ENCODE measurements around the gene POLR3E. TPM values are rescaled to one million over a fixed set of nuclear protein-coding genes. Genes with fewer than 3 reads are reported as not detected.

POLR3E gene
- total and polyA plus RNA-seq, 4 donors, result 16.0 to 42.9 (median 18.3) TPM

DNA sequence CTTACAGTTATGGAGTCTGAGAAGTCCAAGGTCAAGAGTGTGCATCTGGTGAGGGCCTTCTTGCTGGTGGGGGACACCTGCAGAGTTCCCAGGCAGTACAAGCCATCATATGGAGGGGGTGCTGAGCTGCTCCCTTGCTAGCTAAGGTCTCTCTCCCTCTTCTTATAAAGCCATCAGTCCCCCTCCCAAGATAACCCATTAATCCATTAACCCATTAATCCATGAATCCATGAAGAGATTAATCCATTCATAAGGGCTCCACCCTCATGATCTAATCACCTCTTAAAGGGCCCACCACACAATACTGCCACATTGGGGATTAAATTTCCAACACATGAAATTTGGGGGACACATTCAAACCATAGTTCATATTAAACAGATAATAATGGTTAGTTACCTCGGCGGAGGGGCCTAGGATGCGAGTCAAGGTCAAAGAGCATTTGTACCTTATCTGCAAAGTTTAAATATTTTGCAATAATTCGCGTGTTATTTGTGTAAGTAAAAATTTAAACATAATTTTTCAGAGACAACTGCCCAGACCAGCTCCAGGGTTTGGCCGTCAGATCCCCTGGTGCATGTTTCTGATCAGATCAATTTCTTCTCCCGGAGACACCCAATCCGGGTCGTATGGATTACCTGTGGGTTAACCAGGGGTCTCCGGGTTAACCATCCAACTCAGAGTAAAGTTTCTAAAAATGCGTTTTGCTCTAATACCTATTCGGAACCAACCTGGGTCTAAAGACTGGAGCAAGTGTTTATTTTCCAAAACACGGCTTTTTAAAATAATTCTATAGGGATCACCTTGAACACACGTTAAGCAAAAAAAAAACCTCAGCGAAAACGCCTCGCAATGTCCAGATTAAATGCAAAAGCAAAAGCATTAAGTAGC is 740 bp upstream of the POLR3E start:
- Histone ChIP-seq H3K4me3 (ENCODE audit: low read depth in 1 of 3, low read length in 3 of 3) (peak overlapping the region; percentile 56 to 77 (median 71)), H3K27me3 (ENCODE audit: control insufficient read depth in 4 of 4, insufficient read depth in 4 of 4, low read length in 3 of 4) (no peaks in the 10 kb centered on the region), H3K27ac (ENCODE audit: low read depth in 1 of 2, low read length in 2 of 2) (peak overlapping the region in 1 of 2 donors; percentile 43), H3K9me3 (ENCODE audit: control insufficient read depth in 4 of 4, low read length in 3 of 4) (no peaks in the 10 kb centered on the region), H3K36me3 (ENCODE audit: control insufficient read depth in 4 of 4, insufficient read depth in 3 of 4, low read depth in 1 of 4, low read length in 3 of 4) (no peaks in the 10 kb centered on the region), H3K4me1 (ENCODE audit: control insufficient read depth in 4 of 4, insufficient read depth in 4 of 4, low read length in 3 of 4) (peaks cover 2 to 18% (median 11%) of the 10 kb centered on the region in 4 donors), H3K9ac (ENCODE audit: low read depth in 1 of 2, low read length in 2 of 2) (peak overlapping the region; percentile 70 to 96)
- TF ChIP-seq YY1 (IDR thresholded peaks at IDR 0.05), result no peak
- TF ChIP-seq RAD21 (IDR thresholded peaks at IDR 0.05), result no peak
- TF ChIP-seq TAF1 (conservative IDR thresholded peaks at IDR 0.05), result no peak
- peak in 1 of 2 donors; percentile 58 for TF ChIP-seq EGR1 (IDR thresholded peaks at IDR 0.05; ENCODE audit: low read depth in 2 of 2)
- TF ChIP-seq NR2F2 (IDR thresholded peaks at IDR 0.05), result no peak
- TF ChIP-seq FOXA2 (IDR thresholded peaks at IDR 0.05), result no peak
- TF ChIP-seq, protein P1, sequence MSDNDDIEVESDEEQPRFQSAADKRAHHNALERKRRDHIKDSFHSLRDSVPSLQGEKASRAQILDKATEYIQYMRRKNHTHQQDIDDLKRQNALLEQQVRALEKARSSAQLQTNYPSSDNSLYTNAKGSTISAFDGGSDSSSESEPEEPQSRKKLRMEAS (IDR thresholded peaks at IDR 0.05), result no peak
- no peak for DNase-seq (ENCODE audit: low spot score)
- 2% methylated on average over 17 of the region's 17 CpGs for WGBS

DNA sequence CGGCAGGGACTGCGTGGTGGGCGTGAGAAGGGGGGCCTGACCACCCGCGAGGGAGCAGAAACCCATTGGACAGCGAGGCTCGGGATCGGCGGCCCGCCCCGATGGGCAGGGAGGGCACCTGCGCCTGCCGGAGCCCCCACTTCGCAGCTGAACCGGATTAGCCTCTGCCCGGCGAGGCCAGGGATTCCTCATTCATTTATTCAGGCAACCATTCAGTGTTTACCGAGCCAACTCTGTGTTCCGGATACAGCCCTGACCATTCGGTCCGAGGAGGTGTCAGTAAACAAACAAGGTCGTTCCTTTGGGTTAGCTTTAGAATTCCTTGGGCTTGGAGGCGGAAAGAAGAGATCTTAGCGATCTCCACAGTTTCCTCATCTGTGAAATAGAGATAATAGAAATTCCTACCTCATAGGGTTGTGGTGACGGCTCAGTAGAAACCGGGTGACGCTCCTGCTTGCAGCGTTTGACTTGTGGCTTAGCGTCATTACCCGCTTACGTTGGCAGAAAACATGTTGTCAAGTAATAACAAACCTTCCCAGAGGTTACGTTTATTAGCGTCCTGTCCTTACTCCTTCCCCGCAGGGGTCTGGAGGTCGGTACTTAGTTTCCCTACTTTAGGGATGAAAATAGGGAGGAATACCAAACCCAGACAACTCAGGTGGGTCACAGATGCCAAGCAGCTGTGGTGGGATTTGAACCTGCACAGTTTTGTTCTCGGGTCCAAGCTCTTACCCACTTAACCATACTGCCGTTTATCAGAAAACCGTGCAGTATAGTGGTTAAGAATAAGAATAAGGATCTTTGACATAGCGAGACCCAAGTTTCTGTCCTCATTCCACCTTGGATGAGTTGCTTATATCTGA is 893 bp downstream of the POLR3E start:
- TF ChIP-seq NR2F2 (IDR thresholded peaks at IDR 0.05), result peak; percentile 86
- TF ChIP-seq YY1 (IDR thresholded peaks at IDR 0.05), result no peak
- TF ChIP-seq RXRA (IDR thresholded peaks at IDR 0.05), result peak; percentile 56 to 81
- TF ChIP-seq, protein P2, sequence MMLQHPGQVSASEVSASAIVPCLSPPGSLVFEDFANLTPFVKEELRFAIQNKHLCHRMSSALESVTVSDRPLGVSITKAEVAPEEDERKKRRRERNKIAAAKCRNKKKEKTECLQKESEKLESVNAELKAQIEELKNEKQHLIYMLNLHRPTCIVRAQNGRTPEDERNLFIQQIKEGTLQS (IDR thresholded peaks at IDR 0.05), result peak; percentile 100
- TF ChIP-seq JUND (IDR thresholded peaks at IDR 0.05), result peak; percentile 27 to 29
- TF ChIP-seq, protein P1 (IDR thresholded peaks at IDR 0.05), result no peak
- no peak for TF ChIP-seq TAF1 (conservative IDR thresholded peaks at IDR 0.05)
- TF ChIP-seq, protein P3, sequence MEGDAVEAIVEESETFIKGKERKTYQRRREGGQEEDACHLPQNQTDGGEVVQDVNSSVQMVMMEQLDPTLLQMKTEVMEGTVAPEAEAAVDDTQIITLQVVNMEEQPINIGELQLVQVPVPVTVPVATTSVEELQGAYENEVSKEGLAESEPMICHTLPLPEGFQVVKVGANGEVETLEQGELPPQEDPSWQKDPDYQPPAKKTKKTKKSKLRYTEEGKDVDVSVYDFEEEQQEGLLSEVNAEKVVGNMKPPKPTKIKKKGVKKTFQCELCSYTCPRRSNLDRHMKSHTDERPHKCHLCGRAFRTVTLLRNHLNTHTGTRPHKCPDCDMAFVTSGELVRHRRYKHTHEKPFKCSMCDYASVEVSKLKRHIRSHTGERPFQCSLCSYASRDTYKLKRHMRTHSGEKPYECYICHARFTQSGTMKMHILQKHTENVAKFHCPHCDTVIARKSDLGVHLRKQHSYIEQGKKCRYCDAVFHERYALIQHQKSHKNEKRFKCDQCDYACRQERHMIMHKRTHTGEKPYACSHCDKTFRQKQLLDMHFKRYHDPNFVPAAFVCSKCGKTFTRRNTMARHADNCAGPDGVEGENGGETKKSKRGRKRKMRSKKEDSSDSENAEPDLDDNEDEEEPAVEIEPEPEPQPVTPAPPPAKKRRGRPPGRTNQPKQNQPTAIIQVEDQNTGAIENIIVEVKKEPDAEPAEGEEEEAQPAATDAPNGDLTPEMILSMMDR (IDR thresholded peaks at IDR 0.05; ENCODE audit: low read depth, low read length, missing input control), result peak; percentile 9
- TF ChIP-seq FOXA2 (IDR thresholded peaks at IDR 0.05), result no peak
- no peak for TF ChIP-seq EGR1 (IDR thresholded peaks at IDR 0.05; ENCODE audit: low read depth in 2 of 2)
- peak; percentile 31 to 60 for TF ChIP-seq HNF4A (conservative IDR thresholded peaks at IDR 0.05)
- no peak for TF ChIP-seq GABPA (IDR thresholded peaks at IDR 0.05 in 1 of 2, conservative IDR thresholded peaks at IDR 0.05 in 1 of 2)
- peak; percentile 27 for TF ChIP-seq FOXA1 (IDR thresholded peaks at IDR 0.05)
- TF ChIP-seq, protein P4, sequence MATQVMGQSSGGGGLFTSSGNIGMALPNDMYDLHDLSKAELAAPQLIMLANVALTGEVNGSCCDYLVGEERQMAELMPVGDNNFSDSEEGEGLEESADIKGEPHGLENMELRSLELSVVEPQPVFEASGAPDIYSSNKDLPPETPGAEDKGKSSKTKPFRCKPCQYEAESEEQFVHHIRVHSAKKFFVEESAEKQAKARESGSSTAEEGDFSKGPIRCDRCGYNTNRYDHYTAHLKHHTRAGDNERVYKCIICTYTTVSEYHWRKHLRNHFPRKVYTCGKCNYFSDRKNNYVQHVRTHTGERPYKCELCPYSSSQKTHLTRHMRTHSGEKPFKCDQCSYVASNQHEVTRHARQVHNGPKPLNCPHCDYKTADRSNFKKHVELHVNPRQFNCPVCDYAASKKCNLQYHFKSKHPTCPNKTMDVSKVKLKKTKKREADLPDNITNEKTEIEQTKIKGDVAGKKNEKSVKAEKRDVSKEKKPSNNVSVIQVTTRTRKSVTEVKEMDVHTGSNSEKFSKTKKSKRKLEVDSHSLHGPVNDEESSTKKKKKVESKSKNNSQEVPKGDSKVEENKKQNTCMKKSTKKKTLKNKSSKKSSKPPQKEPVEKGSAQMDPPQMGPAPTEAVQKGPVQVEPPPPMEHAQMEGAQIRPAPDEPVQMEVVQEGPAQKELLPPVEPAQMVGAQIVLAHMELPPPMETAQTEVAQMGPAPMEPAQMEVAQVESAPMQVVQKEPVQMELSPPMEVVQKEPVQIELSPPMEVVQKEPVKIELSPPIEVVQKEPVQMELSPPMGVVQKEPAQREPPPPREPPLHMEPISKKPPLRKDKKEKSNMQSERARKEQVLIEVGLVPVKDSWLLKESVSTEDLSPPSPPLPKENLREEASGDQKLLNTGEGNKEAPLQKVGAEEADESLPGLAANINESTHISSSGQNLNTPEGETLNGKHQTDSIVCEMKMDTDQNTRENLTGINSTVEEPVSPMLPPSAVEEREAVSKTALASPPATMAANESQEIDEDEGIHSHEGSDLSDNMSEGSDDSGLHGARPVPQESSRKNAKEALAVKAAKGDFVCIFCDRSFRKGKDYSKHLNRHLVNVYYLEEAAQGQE (IDR thresholded peaks at IDR 0.05), result peak; percentile 41
- peak; percentile 15 for TF ChIP-seq SP1 (IDR thresholded peaks at IDR 0.05)
- peak in 1 of 2 donors; percentile 36 for TF ChIP-seq RAD21 (IDR thresholded peaks at IDR 0.05)
- TF ChIP-seq HNF4G (IDR thresholded peaks at IDR 0.05), result no peak
- TF ChIP-seq ZBTB33 (IDR thresholded peaks at IDR 0.05), result no peak
- H3K27ac ChIP-seq (ENCODE audit: low read depth in 1 of 2, low read length in 2 of 2), result peak overlapping the region; percentile 92 to 96
- H3K27me3 ChIP-seq (ENCODE audit: control insufficient read depth in 4 of 4, insufficient read depth in 4 of 4, low read length in 3 of 4), result no peaks in the 10 kb centered on the region
- 2% methylated on average over 39 of the region's 39 CpGs for WGBS
- peak overlapping the region; percentile 89 to 93 for H3K9ac ChIP-seq (ENCODE audit: low read depth in 1 of 2, low read length in 2 of 2)
- H3K4me1 ChIP-seq (ENCODE audit: control insufficient read depth in 4 of 4, insufficient read depth in 4 of 4, low read length in 3 of 4), result peaks cover 2 to 18% (median 11%) of the 10 kb centered on the region in 4 donors
- peak overlapping the region; percentile 57 to 93 (median 91) for H3K4me3 ChIP-seq (ENCODE audit: low read depth in 1 of 3, low read length in 3 of 3)
- H3K9me3 ChIP-seq (ENCODE audit: control insufficient read depth in 4 of 4, low read length in 3 of 4), result no peaks in the 10 kb centered on the region
- peak; percentile 74 for DNase-seq (ENCODE audit: low spot score)
- peaks cover 0 to 3% (median 3%) of the 10 kb centered on the region in 4 donors for H3K36me3 ChIP-seq (ENCODE audit: control insufficient read depth in 4 of 4, insufficient read depth in 3 of 4, low read depth in 1 of 4, low read length in 3 of 4)
